A673 (cell line): ENCODE results near the gene KRT35.

ENCODE experiments used
- EZH2 ChIP-seq: fragments of 200-600 bp; sonication (generic); IDR thresholded peaks from 2 replicates; pipeline ENCODE4 v1.6.1; 2017; ENCODE audit warnings: borderline replicate concordance, low read depth, mild to moderate bottlenecking, mixed read lengths, antibody characterized with exemption, low read length; ENCODE audit not compliant: poor library complexity, severe bottlenecking
- TF ChIP-seq, protein P1 (sequence below): fragments of 300-800, 200-600 bp; sonication (generic); conservative IDR thresholded peaks from 2 replicates; pipeline ENCODE4 v1.5.1; 2017; ENCODE audit warnings: low read depth, mild to moderate bottlenecking, antibody characterized with exemption, low read length, moderate library complexity, mixed read lengths

DNA sequence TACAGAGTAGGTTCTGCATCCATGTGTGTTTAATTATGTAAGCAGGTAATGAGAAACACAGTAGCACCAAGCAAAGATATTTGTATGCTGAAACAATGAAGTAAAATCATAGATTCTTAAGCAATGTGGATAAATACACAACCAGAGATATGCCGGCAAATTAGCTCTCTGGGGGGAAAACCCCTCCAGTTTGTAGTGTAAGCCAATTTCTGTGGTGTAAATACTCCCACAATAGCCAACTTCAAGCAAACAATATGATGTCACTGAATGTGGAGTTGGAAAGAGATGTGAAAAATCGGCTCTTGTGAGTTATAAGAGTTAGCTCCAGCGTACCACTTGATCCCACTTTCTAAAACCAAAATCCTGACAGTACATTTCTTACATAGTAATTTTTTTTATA lies 36.3 kb downstream of the KRT35 start:
- TF ChIP-seq, protein P1, sequence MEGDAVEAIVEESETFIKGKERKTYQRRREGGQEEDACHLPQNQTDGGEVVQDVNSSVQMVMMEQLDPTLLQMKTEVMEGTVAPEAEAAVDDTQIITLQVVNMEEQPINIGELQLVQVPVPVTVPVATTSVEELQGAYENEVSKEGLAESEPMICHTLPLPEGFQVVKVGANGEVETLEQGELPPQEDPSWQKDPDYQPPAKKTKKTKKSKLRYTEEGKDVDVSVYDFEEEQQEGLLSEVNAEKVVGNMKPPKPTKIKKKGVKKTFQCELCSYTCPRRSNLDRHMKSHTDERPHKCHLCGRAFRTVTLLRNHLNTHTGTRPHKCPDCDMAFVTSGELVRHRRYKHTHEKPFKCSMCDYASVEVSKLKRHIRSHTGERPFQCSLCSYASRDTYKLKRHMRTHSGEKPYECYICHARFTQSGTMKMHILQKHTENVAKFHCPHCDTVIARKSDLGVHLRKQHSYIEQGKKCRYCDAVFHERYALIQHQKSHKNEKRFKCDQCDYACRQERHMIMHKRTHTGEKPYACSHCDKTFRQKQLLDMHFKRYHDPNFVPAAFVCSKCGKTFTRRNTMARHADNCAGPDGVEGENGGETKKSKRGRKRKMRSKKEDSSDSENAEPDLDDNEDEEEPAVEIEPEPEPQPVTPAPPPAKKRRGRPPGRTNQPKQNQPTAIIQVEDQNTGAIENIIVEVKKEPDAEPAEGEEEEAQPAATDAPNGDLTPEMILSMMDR: no peak
- no peak for TF ChIP-seq EZH2
